Transverse colon (tissue), 3 donors: ENCODE measurements around the gene SIDT2.

Experiments
- CTCF ChIP-seq, 5 experiments: fragments of 200-600 bp in 3 of 5; fragments of 450-650 bp in 2 of 5; sonication (generic) in 3 of 5; IDR thresholded peaks; 1 replicate in 2 of 5; 2 replicates in 3 of 5; pipeline ENCODE4 v1.5.1; 2016 to 2017; ENCODE audit warnings: antibody characterized with exemption in 5 of 5, inconsistent platforms in 3 of 5, mild to moderate bottlenecking in 2 of 5, moderate library complexity in 1 of 5
- EP300 ChIP-seq: sonication (generic); formaldehyde crosslinking; IDR thresholded peaks from one replicate; pipeline ENCODE4 v1.6.1; 2017; ENCODE audit warnings: antibody characterized with exemption, low read depth
- POLR2A ChIP-seq: fragments of 450-650 bp; IDR thresholded peaks from one replicate; pipeline ENCODE4 v1.6.1; 2016; ENCODE audit warnings: antibody characterized with exemption, mild to moderate bottlenecking, moderate library complexity

GRCh38 chr11:117171404-117172061 is 7.0 kb upstream of the SIDT2 start:
- no peak for TF ChIP-seq EP300
- no peak for TF ChIP-seq POLR2A
- TF ChIP-seq CTCF (IDR thresholded peaks at IDR 0.05), result no peak
